Measurements from ENCODE around the gene FAM3A.
"Not testable (repeated sequence)": the region's sequence is repeated elsewhere in the genome, so short reads cannot be mapped to it uniquely, and the experiment has no call there.

Gene FAM3A

DNA sequence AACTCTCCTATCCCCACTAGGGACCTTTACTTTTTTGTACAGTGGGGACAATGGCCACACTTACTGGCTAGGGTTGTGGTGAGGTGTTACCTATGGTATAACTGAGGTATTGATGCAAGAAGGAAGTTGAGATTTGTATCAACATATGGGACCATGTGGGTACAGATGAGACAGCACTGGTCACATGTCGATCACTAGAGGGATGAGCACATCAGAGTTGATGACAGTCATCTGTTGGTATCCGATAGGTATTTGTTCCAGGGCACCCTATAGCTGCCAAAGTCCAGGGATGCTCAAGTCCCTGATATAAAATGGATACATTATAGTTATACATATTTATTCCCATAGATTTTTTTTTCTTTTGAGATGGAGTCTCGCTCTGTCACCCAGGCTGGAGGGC, 13.0 kb downstream of the FAM3A start:
- DNase-seq, result no peak

DNA sequence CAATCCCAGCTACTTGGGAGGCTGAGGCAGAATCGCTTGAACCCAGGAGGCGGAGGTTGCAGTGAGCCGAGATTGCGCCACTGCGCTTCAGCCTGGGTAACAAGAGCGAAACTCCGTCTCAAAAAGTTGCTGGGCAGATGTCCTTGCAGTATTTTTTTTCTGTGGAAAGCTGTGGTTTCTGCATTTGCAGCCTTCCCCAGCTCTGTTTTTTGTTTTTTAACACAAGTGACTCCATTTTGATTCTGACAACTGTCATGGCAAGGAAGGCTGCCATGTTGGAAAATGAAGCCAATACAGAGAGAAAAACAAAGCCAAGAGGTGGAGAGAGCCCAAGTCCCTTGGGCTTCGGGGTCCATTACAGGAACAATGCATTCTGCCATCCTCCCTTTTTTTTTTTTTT, 13.9 kb downstream of the FAM3A start:
- DNase-seq, result no peak

DNA sequence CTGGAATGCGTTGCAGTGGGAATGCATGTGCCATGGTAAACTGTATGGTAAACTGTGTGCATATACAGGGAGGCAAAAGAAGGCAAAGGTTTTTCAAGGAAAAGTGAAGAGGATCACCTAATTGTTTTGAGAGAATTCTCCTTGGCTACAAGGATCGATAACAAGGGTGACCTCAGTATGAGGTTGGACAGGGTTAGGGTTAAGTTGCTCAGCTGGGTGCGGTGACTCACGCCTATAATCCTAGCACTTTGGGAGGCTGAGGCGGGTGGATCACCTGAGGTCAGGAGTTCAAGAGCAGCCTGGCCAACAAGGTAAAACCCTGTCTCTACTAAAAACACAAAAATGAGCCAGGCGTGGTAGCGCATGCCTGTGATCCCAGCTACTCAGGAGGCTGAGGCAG, 14.6 kb downstream of the FAM3A start:
- DNase-seq, result not testable (repeated sequence)

DNA sequence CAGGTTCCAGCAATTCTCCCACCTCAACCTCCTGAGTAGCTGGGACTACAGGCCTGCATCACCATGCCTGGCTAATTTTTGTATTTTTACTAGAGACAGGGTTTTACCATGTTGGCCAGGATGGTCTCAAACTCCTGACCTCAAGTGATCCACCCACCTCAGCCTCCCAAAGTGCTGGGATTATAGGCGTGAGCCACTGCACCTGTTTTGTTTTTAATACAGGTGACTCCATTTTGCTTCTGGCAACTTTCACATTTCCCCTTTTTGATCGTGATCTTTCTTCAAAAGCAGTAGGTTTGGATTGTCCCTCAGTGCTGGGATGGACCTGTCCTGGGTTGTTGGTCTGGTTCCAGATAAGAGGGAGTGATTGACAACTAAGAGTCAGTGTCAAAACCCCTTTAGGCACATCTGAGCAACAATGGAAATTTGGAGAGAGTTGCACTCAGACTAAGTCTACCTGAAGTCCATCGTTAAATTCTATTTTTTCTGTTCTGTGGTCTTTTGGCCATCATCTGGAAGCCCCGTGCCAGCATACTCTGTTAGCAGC, 19.4 kb downstream of the FAM3A start:
- not testable (repeated sequence) for DNase-seq

DNA sequence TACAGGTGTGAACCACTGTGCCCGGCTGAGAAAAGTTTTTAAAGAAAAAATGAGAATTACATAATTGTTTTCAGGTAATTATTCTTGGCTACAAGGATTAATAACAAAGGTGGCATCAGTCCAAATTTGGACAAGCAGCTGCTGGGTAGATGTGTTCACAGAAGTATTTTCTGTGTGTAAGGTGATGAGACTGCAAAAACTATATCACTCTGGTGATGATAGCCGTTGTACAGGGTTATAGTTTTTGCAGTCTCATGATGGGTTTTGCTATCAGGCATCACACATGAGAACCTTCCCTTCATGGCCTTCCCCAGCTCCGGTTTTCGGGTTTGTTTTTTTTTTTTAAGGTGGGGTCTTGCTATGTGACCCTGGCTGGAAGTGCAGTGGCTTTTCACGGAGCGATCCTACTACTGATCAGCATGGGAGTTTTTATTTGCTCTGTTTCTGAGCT, 20.5 kb downstream of the FAM3A start:
- DNase-seq, result no peak

DNA sequence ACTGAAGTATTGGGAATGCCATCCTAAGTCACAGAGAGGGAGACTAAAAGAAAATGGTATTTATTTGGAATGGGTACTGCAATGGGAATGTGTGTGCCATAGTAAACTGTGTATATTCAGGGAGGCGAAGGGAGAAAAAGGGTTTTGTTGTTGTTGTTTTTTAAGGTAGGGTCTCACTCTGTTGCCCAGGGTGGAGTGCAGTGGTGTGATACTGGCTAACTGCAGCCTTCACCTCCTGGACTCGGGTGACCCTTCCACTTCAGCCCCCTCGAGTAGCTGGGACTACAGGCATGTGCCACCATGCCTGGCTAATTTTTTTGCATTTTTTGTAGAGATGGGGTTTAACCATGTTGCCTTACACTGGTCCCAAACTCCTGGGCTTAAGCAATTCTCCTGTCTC, 21.3 kb downstream of the FAM3A start:
- DNase-seq, result no peak

DNA sequence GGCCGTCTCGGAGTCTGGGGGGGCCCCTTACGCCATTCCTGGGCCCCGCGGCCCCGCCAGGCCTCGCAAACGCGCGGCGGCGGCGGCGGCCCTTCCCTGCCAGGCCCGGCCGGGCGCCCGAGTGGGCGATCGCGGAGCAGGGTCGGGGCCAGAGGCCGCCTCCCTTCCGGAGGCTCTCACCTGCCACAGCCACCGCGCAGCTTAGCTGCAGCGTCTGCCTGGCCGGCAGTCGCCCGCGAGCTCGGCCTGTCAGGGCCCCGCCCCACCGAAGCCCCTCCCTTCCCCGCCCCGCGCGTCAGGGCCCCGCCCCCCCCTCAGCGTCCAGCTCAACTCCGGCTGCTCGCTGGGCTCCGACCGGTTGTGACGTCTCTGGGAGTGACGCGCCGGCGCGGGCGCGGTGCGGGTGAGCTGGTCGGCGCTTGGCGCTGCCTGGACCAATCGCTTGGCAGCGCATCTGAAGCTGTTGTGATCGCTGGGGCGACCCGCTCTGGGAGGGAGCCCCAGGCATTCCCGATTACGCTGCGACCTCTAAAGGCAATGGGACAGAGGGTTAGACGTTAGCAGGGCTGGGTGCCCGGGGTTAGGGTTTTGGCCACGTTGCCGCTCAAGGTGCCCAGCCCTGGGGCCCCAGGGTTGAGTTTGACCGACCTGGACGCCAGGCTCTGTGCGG, 25.5 kb downstream of the FAM3A start, which contains the start of gene SLC10A3:
SLC10A3 (minus strand) TSS at position 216 of the 670 bp plus-strand sequence. CDS start 1,689 bp downstream, outside the sequence.
- peak; percentile 84 for DNase-seq

DNA sequence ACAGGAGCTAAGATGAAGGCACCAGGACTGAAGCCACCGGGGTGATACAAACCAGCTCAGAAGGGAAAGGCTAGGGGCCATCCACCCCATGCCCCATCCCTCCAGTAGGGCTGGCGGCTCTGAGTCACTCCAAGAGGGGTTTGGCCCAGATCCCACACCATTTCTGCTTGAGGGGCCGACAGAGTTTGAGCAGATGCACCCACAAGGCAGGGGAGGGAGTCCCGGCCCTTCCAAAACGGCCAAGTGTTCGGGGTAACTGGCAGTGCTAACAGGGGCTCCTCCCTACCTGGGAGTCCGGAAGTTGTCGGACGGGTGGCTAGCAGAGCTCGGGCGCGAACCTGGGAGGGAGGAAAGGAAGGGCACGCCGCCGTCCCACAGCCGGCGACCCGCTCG, 26.0 kb downstream of the FAM3A start:
- peak; percentile 17 for DNase-seq

DNA sequence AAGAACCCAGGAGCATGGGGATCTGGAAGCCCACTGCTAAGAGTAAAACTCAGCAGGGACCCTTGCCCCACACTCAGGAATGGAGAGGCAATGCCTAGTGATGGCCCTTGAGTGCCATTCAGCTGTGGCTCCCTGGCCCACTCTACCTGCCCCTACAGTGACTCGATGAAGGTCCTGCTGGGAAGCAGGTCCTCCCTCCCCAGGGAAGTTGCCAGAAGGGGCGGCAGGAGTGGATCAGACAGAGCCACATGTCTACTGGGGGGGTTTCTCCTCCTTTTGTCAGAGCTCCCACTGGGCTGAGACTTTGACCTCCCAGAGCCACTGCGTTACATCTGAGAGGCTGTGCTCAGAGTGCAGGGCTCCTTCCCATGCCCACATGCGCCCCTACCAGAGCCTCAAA, 26.9 kb downstream of the FAM3A start:
- no peak for DNase-seq

DNA sequence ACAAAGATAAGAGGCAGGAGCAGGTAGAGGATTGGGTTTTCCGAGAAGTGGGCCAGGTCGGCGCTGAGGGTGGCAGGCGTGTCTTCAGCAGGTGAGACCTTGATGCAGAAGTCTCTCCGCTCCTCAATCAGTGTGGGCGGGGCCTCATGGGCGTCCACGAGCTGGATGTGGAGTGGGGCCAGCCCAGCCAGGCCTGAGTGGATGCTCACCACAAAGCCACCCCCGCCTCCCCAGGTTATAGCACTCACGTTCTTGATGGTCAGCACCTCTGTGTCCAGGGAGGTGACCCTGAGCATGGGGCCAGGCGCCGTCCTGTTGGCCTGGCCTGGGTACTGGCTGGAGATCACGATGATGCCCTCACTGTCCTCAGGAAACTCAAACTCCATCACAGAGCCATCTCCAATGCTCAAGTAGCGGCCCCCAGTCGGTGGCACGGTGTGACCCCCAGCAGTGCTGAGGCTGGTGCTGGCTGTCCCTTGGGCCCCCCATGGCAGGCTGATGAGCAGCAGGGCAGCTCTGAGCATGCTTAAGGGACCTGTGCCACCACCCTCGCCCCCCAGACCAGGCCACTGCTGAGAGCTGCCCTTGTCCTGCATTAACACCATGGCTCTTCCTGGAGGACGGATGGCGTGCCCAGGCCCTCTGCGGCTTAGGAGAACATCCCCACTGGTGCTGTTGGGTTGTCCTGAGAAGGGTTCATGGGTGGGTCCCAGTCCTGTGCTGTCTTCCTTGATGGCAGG, 27.5 kb downstream of the FAM3A start:
- no peak for DNase-seq

DNA sequence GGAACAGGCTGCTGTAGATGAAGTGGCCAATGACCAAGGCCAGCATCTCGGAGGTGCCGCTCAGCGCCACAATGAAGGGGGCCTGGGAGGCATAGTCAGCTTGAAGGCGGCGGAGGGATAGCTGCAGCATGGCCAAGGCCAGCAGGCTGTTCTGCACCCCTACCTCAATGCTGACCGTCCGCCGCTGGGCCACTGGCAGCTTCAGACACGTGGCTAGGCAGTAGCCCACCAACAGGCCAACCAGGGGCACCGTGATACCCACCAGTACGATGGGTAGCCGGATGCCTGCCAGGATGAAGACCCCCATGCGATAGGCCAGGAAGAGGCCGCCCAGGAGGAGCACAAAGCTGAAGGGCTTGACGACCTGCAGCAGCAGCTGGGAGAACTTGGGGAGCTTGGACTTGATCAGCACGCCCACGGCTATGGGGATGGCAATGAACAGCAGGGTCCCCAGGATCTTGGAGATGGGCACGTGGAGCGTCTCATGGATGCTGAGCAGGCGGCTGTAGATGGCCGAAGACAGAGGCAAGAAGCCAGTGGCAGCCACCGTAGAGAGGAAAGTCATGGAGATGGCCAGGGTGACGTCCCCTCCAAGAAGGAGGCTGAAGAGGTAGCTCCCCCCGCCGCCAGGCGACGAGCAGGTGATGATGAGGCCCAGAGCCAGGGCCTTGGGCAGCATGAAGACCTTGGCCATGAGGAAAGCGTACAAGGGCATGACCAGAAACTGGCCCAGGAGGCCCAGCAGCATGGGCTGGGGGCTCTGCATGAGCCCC, 28.3 kb downstream of the FAM3A start:
- DNase-seq, result no peak

DNA sequence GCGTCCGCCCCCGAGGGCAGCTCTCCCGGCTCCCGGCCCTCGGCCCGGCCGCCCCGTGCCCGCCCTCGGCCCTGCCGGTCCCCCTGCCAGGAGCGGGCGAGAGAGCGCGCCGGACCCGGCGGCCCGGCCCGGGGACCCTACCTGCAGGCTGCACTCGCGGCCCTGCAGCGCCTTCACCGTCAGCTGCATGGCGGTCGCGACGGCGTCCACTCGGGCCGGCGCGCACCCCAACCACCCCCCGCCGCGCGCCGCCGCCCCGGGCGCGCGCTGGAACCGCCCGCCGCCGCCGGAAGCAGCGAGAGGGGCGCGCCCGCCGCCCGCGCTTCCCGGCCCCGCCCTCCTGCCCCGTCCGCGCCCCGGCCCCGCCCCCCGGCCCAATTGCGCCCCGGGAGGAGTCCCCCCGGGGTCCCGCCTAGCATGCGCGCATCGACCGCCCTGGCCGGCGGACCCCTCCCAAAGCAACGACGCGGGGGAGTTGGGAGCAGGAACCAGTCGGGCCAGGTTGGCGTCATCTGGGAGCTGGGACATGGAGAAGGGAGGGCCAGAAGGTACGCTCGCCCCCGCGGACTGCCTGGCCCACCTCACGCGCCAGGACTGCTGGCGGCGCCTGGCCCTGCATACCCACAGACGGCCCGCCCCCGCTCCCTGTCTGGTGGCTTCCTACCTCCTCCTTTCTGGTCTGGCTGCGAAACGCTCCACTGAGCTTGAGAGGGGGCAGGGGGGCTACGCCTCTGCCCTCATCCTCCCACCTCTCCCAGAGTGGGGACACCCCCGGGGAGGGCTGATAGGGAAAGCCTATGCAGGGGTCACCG, 29.4 kb downstream of the FAM3A start, which contains the start of gene UBL4A:
UBL4A (minus strand) TSS at position 220 of the 812 bp plus-strand sequence; CDS start at position 189, 31 bp downstream.
- DNase-seq, result peak; percentile 62

DNA sequence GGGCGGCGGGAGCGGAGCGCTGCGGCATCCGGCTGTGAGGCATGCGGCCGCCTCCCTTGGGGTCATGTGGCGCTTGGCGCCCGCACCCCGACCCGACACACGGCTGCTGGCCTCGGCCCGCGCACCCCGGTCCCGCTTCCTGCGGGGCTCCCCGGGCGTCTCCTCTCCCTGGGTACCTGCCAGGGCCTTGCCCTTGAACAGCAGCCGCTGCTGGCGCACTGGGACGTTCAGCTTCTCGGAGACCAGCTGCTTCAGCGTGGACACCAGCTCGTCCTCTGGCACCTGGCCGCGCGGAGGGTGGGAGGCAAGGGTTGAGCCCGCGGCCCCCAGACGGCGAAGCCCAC, 30.0 kb downstream of the FAM3A start:
- DNase-seq, result peak; percentile 28

DNA sequence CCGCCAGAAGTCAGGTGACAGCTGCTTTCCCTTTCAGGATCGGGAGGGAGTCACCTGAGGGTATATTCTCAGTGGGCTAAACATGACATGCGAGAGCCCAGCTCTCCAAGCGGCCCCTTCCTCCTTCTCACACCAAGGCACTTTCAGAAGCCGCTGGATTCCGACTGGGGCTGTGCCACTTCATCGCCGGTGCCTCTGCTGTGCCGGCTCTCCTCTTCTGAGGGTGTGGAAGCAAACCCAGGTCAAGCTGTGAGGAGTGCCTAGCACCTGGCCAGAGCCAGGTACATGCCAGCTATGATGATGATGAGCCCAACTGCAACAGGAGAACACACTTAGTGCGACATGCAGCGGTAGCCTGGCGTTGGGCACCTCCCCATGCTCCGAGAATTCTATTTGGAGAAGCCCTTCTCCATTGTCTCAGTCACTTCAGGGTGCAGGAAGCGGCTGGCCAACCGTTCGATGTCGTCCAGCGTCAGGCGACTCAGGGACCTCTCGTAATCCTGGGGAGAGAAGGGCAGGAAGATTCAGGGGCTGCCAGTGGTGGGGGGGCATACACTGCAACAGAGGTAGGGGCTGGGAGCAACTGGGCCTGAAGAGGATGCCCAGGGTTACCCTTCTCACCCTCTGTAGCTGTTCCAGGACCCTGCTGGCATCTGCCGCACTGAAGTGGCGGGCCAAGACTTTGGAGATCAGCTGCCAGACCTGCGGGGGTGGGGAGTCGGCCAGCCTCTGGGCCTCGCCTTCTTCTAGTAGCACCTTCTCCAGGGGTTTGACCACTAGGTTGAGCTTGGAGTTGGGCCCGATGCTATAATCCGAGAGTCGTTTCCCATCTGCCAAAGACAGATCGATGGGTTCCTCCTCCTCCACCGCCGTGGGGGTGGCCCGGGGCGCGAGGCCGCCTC, 30.6 kb downstream of the FAM3A start:
- no peak for DNase-seq

DNA sequence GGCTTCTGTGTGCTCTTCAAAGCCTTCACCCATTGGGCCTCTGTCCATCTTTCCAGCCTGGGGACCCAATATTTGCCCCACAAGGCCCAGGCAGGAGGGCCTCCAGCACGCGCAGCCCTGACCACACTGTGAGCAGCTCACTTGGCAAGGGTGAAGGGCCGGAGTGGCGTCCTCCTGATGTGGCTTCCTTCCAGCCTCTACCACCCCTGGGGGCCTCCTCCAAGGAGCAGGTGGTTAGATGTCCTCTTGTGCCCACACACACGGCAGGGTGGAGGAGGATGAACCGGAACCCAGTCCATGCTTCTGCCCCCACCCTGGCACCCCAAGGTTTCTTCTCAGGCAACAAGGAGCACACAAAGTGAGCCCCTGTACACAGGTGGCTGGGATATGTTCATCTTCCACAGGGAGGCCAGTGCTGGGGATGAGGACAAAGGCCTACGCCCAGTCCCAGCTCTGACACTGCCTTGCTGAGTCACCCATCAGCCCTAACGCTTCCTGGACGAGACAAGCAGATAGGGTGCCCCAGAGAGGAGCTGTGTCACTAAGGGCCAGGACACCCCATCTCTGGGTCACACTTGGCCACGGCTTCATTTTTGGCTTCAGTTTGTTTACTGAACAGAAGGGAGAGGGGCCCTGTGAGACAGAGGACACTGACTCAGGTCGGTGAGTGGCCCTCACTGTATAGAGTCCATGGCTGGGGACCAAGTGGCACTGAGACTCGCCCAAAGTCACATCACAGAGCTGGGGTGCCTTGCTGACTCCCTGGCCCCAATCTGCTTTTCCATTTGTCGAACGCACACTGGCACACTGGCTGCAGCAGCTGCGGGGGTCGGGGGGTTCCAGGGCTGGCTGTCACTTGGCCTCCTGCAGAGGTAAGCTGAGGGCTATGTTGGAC, 31.5 kb downstream of the FAM3A start:
- DNase-seq, result no peak

DNA sequence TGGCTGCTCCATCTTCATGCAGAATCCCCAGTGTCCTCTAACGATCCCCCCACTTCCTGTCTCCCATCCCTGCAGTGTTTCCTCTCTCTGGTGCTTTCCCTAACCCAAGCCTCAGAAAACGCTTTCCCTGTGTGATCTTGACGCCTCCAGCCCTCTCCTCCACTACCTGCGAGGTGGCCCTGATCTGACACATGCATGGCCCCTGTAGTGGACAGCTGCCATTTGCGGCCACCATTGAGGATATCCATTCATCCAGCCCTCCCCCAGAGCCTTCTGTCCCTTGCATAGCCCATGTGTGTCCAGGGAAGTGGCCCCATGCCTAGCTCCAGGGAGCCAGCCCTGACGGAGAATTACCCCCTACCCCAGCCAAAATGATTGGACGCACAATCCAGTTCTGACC, 32.7 kb downstream of the FAM3A start:
- DNase-seq, result no peak

DNA sequence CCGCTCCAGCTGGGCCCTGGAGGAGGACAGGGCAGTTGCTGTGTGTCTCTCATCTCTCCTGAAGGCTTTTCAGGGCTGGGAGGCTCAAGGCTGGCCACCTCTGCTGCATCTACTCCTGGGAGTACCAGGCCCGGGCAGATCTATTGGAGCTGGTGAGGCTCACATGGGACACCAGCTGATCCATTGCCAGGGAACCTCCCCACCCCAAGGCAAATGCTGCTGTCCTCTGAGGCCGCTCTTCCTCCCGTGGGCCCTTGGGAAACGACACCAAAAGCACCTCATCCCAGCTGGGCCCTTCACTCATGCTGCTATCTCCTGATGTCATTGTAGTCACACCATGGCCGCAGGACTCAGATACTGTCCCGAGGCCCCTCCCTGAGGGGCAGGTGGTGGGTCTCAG, 33.2 kb downstream of the FAM3A start:
- DNase-seq, result no peak

DNA sequence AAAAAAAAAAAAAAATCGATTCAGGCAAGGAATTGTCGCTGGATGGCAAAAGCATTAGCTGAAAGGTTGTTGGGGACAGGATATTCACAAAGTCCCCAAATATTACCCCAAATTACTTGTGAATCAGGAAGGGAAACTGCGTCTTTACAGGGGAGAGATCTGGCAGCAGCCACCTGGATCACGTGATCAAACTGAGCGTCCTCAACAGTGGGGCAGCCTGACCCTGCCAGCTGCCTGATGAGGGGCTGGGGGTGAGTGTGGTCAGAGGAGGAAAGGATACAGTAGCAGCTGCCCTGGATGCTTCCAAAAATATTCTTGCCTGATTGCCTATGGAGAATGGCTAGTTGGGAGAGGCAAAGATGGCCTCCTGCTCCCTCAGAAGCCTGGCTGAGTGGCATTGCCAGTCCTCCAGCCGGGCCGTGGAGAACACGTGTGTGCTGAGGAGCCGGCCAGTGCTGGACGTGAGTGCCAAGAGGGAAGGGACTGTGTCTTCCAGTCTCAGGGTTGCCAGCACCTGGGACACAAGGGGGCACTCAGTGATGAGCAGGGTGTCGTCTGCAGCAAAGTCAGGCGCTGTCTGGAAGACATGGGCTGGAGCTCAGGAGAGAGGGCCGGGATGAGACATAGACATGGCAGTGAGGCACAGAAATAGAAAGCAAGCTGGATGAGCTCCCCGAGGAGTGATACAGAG, 34.0 kb downstream of the FAM3A start:
- DNase-seq, result no peak

DNA sequence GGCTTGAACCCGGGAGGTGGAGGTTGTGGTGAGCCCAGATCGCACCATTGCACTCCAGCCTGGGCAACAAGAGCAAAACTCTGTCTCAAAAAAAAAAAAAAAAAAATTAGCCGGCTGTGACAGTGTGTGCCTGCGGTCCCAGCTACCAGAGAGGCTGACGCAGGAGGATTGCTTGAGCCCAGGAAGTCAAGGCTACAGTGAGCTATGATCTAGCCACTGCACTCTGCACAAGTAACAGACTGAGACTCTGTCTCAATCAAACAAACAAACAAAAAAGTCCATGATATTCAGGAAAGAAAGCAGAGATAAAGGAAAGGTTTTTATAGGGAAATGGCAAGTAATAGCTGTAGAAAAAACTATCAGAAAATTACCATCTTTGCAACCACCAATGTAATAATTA, 34.8 kb downstream of the FAM3A start:
- no peak for DNase-seq

All from stimulated activated CD4-positive, alpha-beta T cell treated with anti-CD3 and anti-CD28 coated beads, Interleukin-4, amount 100 ng/mL, for 1 hour (primary cell).